ENCODE results near the gene BMP6.
"Not testable (repeated sequence)": the region's sequence is repeated elsewhere in the genome, so short reads cannot be mapped to it uniquely, and the experiment has no call there.

Gene BMP6

DNA sequence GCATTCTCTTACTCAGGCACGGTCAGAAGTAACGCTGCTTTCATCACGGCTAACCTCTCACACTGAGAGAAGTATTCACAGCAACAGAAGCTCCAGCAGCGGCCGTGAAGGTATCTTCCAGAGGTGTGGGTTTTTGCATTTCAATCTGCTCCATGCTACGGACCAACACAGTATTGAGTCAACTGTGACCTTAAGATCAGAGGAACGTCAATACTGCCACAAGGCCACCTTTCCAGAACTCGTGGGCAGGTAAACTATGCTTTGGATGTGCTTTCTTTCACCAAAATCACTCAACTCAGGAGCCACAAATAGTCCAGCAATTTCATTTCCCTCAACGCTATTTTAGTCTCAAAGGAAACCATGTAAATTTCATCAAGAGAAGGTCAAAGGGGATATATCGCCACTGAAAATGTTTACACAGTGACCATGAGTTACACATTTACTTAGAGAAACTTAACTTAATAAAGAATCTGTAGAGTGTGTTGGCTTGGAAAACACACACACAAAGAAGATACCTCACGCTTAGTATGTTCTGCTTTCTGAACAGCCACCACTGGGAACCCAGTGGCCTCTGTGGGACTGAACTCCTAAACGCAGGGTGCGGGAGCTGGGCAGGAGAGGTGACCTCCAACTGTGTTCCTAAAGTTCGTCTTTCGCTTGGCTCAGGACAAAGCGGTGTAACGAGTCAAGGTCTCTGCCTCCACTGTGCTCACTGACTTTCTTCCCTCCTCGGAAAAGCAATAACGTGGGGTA is 156.8 kb downstream of the BMP6 start:
- no peak for ATAC-seq
- no peak overlapping the region for H3K27ac Mint-ChIP-seq
- H3K9me3 Mint-ChIP-seq = no peaks in the 10 kb centered on the region
- H3K4me1 Mint-ChIP-seq = peaks cover 5% of the 10 kb centered on the region
- H3K4me3 Mint-ChIP-seq = no peak overlapping the region
- no peaks in the 10 kb centered on the region for H3K27me3 Mint-ChIP-seq
- peaks cover 80% of the 10 kb centered on the region for H3K36me3 Mint-ChIP-seq

DNA sequence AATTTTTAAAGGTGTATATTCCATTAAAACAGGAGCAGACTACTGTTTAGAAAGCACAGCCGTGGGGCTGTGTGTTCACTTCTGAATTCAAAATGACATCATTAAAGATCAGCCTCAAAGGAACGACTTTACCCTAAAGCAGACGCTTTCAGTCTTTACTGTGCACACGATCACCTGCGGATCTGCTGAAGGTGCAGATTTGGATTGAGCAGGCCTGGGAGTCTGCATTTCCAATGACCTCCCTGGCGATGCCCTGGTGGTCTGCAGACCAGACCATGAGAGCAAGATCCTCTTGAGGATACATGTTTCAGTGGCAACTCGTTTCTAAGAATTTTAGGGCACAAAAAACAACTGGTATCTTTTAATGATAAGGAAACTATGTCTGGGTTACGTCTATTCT is 157.5 kb downstream of the BMP6 start:
- no peak overlapping the region for H3K27ac Mint-ChIP-seq
- H3K4me3 Mint-ChIP-seq = no peak overlapping the region
- H3K36me3 Mint-ChIP-seq = peaks cover 85% of the 10 kb centered on the region
- H3K4me1 Mint-ChIP-seq = peaks cover 5% of the 10 kb centered on the region
- no peak for ATAC-seq
- H3K27me3 Mint-ChIP-seq = no peaks in the 10 kb centered on the region
- no peaks in the 10 kb centered on the region for H3K9me3 Mint-ChIP-seq

- Mint-ChIP-seq H3K4me3 (no peak overlapping the region), H3K27me3 (no peaks in the 10 kb centered on the region), H3K27ac (peak overlapping the region; percentile 40), H3K9me3 (no peaks in the 10 kb centered on the region), H3K36me3 (peaks cover 89% of the 10 kb centered on the region), H3K4me1 (peaks cover 5% of the 10 kb centered on the region)
- ATAC-seq = no peak
These were observed 160.2 kb downstream of the BMP6 start for GRCh38 chr6:7886132-7886531.

DNA sequence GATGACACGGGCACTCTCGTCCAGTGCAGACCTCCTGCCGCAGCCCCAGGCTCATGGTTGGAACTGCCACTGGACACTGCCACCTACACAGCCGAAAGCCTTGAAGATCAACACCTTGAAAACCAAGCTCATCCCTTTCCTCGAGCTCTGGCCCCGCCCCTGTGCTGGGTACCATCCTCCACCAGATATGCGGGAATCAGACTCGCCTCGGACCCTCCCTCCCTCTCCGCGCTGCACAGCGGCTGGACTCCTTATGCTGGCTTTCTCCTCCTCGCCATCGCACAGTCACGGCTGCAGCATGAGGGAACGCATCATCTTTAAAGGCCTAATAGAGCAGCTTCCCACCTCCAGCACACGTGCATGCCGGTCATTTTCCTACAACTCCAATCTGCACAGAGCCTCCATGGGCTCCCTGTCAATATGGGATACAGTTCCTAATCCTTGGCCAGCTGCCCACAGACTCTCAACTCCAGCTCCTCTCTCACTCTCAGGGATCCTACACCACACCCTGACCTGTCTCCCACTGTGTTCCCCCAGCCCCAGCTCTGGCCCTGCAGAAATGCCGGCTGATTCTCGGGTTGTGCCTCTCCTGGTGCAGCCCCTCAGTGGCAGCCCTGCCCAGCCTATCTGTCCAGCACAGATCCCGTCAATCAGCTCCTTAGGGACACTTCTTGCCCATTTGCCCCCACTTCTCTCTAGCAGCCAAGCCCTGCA is 161.5 kb downstream of the BMP6 start:
- Mint-ChIP-seq H3K4me1 (peaks cover 5% of the 10 kb centered on the region), H3K27ac (no peak overlapping the region), H3K27me3 (no peaks in the 10 kb centered on the region), H3K9me3 (no peaks in the 10 kb centered on the region), H3K4me3 (no peak overlapping the region), H3K36me3 (peaks cover 92% of the 10 kb centered on the region)
- ATAC-seq = no peak

DNA sequence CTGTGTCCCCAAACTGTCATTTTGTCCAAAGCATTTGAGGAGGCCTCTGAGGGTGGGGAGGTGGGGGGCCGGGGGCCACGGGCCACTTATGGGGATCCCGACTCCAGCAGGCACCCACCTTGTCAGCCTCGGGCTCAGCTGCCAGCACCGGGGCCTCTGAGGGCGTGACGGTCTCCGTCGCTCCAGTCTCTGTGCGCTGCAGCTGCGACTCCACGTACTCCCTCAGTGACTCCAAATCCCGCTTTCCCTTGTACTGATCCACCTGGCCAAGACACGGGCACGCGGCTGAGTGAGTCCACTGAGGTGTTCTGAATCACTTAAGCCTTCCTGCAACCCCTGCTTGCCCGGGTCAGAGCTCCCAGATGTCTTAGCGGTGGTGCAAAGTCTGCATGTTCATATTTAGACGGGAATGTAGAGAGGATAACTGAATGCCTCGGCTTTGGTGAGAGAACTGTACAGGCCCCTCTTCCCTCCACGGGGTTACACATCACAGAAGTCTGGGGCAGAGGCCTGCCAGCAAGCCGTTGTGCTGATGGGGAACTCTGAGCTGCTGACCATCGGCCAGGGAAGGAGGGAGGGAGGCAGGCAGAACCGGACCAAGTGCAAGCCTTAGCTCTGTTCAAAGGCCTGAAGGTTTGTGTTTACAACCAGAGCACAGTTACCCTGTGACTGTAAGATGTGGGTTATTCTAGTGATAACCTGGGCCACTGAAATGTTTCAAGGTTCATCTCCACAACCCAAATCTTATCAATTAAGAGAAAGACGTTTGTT is 162.9 kb downstream of the BMP6 start:
- no peaks in the 10 kb centered on the region for H3K27me3 Mint-ChIP-seq
- H3K4me1 Mint-ChIP-seq = peaks cover 5% of the 10 kb centered on the region
- H3K4me3 Mint-ChIP-seq = no peak overlapping the region
- H3K9me3 Mint-ChIP-seq = no peaks in the 10 kb centered on the region
- H3K27ac Mint-ChIP-seq = no peak overlapping the region
- peaks cover 88% of the 10 kb centered on the region for H3K36me3 Mint-ChIP-seq
- ATAC-seq = no peak

DNA sequence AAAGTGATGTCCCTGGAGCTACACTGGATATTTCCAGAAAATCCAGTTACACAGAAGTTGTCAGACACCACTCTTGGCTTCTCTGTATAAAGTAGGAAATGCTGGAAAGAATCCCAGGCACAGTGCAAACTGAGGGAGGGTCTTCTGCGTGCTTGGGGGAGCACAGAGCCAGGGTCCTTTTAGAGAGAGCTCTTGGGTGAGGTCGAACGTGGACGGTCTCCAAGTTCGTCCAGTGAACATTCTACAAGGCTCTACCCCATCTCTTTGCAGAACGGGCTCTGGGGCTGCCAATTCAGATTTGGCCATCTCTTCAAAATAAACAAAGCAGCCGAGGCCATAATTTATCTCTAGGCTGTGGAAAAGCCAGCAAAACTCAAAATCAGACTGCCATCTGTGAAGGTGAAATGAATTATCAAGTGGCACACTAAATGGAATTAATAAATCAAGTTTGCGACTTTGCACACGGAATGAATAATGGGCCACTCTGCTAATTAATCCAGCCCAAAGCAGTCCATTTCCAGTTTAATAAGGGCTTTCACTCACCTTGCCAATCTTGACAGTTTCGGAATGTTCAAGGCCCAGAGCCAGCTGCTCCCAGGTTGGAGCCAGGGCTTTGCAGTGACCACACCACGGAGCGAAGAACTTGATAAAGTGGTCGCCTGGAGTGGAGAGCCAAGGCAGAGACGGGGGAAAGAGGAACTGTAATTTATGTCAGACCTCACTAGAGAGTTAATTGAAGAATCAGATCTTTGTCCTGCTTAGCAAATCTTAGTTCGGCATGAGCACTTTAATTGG is 165.4 kb downstream of the BMP6 start:
- H3K4me1 Mint-ChIP-seq = no peaks in the 10 kb centered on the region
- H3K27ac Mint-ChIP-seq = no peak overlapping the region
- H3K27me3 Mint-ChIP-seq = no peaks in the 10 kb centered on the region
- no peak overlapping the region for H3K4me3 Mint-ChIP-seq
- ATAC-seq = no peak
- peaks cover 87% of the 10 kb centered on the region for H3K36me3 Mint-ChIP-seq
- H3K9me3 Mint-ChIP-seq = no peaks in the 10 kb centered on the region

DNA sequence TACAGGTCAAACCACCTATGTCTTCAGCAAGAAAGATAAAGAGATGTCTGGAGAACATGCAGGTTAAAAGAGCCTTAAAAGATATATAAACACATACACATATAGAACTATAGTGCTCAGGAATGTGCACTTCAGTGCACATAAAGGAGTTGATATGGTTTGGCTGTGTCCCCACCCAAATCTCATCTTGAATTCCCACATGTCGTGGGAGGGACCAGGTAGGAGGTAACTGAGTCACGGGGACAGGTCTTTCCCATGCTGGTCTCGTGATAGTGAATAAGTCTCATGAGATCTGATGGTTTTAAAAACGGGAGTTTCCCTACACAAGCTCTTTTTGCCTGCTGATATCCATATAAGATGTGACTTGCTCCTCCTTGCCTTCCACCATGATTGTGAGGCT is 166.5 kb downstream of the BMP6 start:
- not testable (repeated sequence) for H3K27me3 Mint-ChIP-seq
- H3K36me3 Mint-ChIP-seq = peaks cover 78% of the 10 kb centered on the region

DNA sequence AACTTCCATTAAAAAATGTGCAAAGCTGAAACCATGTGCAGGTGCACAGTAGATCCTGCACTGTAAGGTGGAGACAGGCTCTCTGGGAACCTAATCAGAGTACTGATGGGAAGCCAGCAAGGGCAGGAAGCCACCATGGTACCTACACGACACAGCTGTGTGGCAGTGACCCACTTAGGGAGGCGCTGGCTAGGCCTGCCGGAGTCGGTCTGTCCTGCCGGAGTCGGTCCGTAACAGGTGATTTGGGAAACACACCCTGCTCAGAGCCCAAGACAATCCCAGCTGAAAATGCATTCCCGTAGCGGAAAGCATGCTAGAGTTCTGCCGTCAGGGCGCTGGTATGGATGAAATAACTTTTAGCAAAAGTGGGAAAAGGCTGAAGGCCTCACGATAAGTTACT is 167.4 kb downstream of the BMP6 start:
- Mint-ChIP-seq H3K27me3 (no peaks in the 10 kb centered on the region), H3K4me3 (no peak overlapping the region), H3K4me1 (peaks cover 7% of the 10 kb centered on the region), H3K27ac (no peak overlapping the region), H3K9me3 (no peaks in the 10 kb centered on the region), H3K36me3 (peaks cover 80% of the 10 kb centered on the region)
- no peak for ATAC-seq

More for the DNA sequence above, 166.5 kb downstream of the BMP6 start:
- not testable (repeated sequence) for H3K4me1 Mint-ChIP-seq, ATAC-seq, H3K9me3 Mint-ChIP-seq, H3K4me3 Mint-ChIP-seq, H3K27ac Mint-ChIP-seq

DNA sequence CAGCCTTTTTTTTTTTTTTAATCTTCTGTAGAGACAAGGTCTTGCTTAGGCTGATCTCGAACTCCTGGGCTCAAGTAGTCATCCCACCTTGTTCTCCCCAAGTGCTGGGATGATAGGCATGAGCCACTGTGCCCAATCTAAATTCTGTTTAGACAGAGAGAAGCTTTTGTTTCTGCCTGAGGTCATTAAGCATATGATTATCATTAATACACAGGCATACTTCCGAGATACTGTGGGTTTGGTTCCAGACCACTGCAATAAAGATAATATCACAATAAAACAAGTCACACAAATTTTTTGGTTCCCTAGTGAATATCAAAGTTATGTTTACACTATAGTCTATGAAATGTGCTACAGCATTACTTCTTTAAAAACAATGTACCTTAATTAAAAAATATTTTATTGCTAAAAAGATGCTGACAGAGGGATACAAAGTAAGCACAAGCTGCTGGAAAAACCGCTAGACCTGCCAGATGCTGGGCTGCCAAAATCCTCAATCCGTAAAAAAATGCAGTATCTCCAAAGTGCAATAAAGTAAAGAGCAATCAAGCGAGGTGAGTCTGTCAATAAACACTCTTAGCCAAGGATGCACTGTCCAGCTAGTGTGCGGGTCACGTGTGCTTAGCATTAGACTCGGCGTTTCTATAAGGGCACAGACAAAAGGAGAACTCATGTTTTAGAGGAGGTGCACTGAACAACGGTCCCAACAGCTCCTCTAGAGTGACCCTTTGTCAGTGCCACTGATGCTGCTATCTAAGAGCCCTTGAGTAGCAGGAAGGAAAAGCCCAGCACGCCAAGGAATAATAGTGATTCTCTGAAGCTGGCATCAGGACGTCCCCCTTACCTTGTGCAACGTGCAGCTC is 168.6 kb downstream of the BMP6 start:
- H3K4me1 Mint-ChIP-seq = peaks cover 14% of the 10 kb centered on the region
- H3K36me3 Mint-ChIP-seq = peaks cover 79% of the 10 kb centered on the region
- no peak overlapping the region for H3K27ac Mint-ChIP-seq

DNA sequence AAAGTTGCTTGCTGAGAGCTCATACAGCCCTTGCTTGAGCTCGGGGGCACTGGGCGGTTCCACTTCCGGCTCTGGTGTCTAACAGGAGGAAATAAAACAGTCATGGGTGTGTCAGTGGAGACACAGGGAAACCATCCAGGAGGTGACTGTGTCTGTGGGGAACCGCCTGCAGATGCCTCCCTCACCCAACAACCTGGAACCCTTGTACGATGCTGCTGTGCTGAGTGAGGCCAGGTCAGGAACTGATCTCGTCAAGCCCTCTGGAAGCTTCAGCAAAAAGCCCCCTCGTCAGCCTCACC is 169.2 kb downstream of the BMP6 start:
- Mint-ChIP-seq H3K36me3 (peaks cover 79% of the 10 kb centered on the region), H3K27me3 (no peaks in the 10 kb centered on the region), H3K27ac (no peak overlapping the region), H3K4me3 (no peak overlapping the region), H3K9me3 (no peaks in the 10 kb centered on the region), H3K4me1 (peaks cover 17% of the 10 kb centered on the region)
- no peak for ATAC-seq

More for the DNA sequence above, 168.6 kb downstream of the BMP6 start:
- H3K27me3 Mint-ChIP-seq = no peaks in the 10 kb centered on the region
- H3K4me3 Mint-ChIP-seq = no peak overlapping the region
- H3K9me3 Mint-ChIP-seq = no peaks in the 10 kb centered on the region
- ATAC-seq = no peak

GRCh38 chr6:7896465-7896987 is 170.6 kb downstream of the BMP6 start:
- no peaks in the 10 kb centered on the region for H3K9me3 Mint-ChIP-seq
- no peaks in the 10 kb centered on the region for H3K27me3 Mint-ChIP-seq
- H3K36me3 Mint-ChIP-seq = peaks cover 79% of the 10 kb centered on the region
- no peak overlapping the region for H3K4me3 Mint-ChIP-seq
- no peak overlapping the region for H3K27ac Mint-ChIP-seq
- peaks cover 31% of the 10 kb centered on the region for H3K4me1 Mint-ChIP-seq
- ATAC-seq = no peak

- no peaks in the 10 kb centered on the region for H3K27me3 Mint-ChIP-seq
- no peak for ATAC-seq
- H3K4me3 Mint-ChIP-seq = no peak overlapping the region
- peaks cover 74% of the 10 kb centered on the region for H3K36me3 Mint-ChIP-seq
- H3K9me3 Mint-ChIP-seq = no peaks in the 10 kb centered on the region
- peaks cover 33% of the 10 kb centered on the region for H3K4me1 Mint-ChIP-seq
- peak overlapping the region; percentile 23 for H3K27ac Mint-ChIP-seq
These were observed 171.7 kb downstream of the BMP6 start for GRCh38 chr6:7897461-7898192.

DNA sequence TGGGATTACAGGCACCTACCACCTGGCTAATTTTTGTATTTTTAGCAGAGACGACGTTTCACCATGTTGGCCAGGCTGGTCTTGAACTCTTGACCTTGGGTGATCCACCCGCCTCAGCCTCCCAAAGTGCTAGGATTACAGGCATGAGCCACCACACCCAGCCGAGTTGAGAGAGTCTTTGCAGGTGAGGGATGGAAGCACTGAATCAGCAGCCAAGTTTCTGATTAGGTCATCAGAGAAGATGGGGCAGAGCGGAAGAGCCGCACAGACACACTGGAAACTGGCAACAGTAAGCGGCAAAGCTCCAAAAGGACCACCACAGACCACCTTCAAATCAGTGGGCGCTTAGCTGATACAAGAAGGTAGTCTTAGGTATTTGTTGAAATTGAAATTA is 172.3 kb downstream of the BMP6 start:
- not testable (repeated sequence) for H3K4me3 Mint-ChIP-seq, ATAC-seq, H3K27me3 Mint-ChIP-seq, H3K9me3 Mint-ChIP-seq
- H3K4me1 Mint-ChIP-seq = peaks cover 33% of the 10 kb centered on the region
- peaks cover 77% of the 10 kb centered on the region for H3K36me3 Mint-ChIP-seq
- peak overlapping the region; percentile 23 for H3K27ac Mint-ChIP-seq
